CD4-positive, alpha-beta T cell treated with Interferon alpha-2 for 1 hour (primary cell): ENCODE measurements around the gene DTNBP1.

Experiments
- DNase-seq, 2 donors: peaks; one replicate each; pipeline ENCODE4 v3.0.0-alpha.2; 2020 to 2022

The DTNBP1 gene

DNA sequence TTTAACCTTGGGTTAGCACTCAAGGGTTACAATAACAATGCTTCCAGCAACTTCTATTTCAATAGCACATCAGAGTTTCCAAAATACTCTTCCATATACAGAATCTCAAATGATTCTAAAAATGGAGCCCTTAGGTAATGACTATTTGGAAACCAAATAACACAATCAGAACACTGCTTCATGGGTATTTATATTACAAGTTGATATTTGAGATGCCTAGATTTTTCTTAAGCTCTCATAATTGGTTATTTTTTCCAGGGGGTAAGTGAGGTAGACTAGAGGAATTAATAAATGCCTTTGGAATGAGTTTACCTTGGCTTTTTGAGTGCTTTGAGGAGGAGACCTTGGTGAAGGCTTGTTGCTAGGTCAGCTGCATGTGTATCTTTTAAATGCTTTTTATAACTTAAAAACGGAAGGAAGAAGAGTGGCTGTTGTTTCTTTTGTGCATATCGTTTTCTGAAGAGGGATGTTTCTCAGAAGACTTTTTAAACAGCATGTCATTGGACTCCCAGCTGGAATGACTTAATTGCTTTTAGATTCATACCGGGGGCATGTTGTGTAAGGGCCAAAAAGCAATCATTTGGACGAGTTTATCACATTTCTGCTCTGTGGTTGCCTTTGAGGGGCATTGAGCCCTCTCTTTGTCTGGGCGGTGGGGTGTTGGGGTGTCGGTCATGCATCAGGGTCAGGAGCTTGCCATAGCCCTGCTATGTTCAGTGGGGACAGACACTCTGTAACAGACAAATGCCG lies 186.0 kb downstream of the DTNBP1 start:
- no peak for DNase-seq

- no peak for DNase-seq
Measured at GRCh38 chr6:15475872-15476271, 187.0 kb downstream of the DTNBP1 start.

- DNase-seq, result no peak
Measured at GRCh38 chr6:15475261-15475660, 187.6 kb downstream of the DTNBP1 start.

DNA sequence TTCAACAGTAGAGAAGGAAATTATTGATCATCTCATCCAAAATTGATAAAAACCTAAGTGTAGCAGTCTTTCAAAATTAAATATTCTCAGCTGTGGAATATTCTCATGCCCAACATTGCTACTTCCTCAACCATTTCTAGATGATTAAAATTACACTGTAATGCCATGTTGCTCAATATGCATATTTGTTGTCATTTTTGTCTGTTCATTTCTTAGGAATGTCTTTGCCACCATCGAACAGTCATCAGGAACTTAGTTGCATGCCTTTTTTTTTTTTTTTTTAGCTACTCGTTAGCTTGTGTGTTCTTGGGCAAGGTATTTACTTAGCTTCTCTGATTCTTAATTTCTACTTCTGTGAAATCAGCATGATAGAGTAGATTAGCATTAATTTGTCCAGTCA lies 188.6 kb downstream of the DTNBP1 start:
- no peak for DNase-seq

- no peak for DNase-seq
Measured at GRCh38 chr6:15473741-15474161, 189.1 kb downstream of the DTNBP1 start.

DNA sequence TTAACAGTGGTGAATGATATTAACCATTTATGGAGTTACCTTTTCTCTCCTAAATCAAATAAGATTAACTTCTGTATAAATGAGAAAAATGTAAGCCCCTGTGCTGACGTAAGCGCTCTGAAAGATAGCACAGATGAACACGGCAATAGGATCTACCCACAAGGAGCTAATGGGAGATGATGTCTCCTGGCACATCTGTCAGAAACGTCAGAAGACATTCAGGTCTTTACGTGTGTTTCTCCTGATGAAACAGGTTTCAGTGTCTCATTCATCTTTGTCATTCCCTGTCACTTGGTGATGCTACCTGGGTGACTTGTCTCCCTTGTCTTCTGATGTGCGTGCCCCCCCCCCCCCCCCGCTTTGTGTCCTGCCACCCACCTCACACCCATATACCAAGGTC lies 189.7 kb downstream of the DTNBP1 start:
- DNase-seq, result no peak
